NT2/D1 (cell line): ENCODE results near the gene MLLT1.

ENCODE experiments used
- DNase-seq: peaks from one replicate; pipeline ENCODE4 v3.0.0-alpha.2; 2011; ENCODE audit warnings: low read depth, low spot score
- H3K27me3 ChIP-seq: 2 replicates; pipeline ENCODE4 v1.6.0; 2011; ENCODE audit warnings: mild to moderate bottlenecking; ENCODE audit not compliant: insufficient read length, insufficient read depth
- H3K36me3 ChIP-seq: 2 replicates; pipeline ENCODE4 v1.6.1; 2011; ENCODE audit warnings: mild to moderate bottlenecking, low read length, mixed read lengths; ENCODE audit not compliant: insufficient read depth, insufficient read length
- H3K4me1 ChIP-seq: 2 replicates; pipeline ENCODE4 v1.5.1; 2011; ENCODE audit not compliant: insufficient read depth, insufficient read length
- H3K4me3 ChIP-seq: 2 replicates; pipeline ENCODE4 v1.5.1; 2011; ENCODE audit warnings: low read depth; ENCODE audit not compliant: insufficient read length
- H3K9ac ChIP-seq: 2 replicates; pipeline ENCODE4 v1.6.0; 2011; ENCODE audit warnings: low read depth; ENCODE audit not compliant: insufficient read length
- H3K9me3 ChIP-seq: 2 replicates; pipeline ENCODE4 v1.5.1; 2011; ENCODE audit warnings: mild to moderate bottlenecking, low read length; ENCODE audit not compliant: insufficient read depth
- SUZ12 ChIP-seq: IDR thresholded peaks from 2 replicates; pipeline ENCODE4 v1.6.1; 2011; ENCODE audit not compliant: insufficient read length, insufficient read depth; ENCODE audit errors: extremely low read depth
- YY1 ChIP-seq: IDR thresholded peaks from 2 replicates; pipeline ENCODE4 v1.6.1; 2011; ENCODE audit not compliant: insufficient read length, insufficient read depth
- ZNF274 ChIP-seq: IDR thresholded peaks from 2 replicates; pipeline ENCODE4 v1.6.1; 2011; ENCODE audit warnings: mild to moderate bottlenecking, low read depth, low read length

Gene MLLT1

DNA sequence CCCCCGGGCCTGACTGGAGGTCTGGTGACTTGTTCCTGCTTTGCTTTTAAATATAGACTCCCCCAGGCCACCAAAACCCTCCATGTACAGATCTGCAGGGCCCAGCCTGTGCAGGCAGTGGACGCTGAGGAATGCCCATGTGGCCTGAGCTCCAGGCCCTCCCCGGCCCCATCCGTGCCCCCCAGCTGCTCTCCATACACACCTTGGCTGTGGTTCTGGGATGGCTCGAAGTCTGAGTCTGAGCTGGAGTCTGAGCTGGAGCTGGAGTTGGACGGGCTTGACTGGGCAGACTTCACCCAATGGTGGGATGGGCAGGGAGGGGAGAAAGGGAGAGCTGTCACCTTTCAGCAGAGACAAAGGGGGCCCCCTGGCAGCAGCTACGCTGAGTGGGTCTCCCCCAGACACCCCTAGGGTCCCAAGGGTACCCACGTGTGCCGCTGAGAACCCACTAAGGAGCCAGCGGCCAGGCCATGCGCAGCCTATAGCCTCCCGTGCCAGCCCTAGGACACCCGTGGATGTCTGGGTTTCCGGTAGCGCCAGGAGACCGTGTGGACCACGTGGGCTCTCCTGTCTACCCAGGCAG lies 61.9 kb downstream of the MLLT1 start:
- TF ChIP-seq YY1 (no peak), ZNF274 (no peak), SUZ12 (no peak)
- Histone ChIP-seq H3K36me3 (peaks cover 78% of the 10 kb centered on the region), H3K27me3 (no peaks in the 10 kb centered on the region), H3K9me3 (no peaks in the 10 kb centered on the region), H3K4me1 (peaks cover 45% of the 10 kb centered on the region), H3K4me3 (no peak overlapping the region), H3K9ac (peak overlapping the region; percentile 87)
- DNase-seq, result no peak

GRCh38 chr19:6216996-6217751 lies 62.6 kb downstream of the MLLT1 start:
- peaks cover 80% of the 10 kb centered on the region for H3K36me3 ChIP-seq
- no peaks in the 10 kb centered on the region for H3K27me3 ChIP-seq
- no peak for TF ChIP-seq ZNF274
- no peak for TF ChIP-seq YY1
- H3K4me3 ChIP-seq, result peak overlapping the region; percentile 30
- H3K4me1 ChIP-seq, result peaks cover 43% of the 10 kb centered on the region
- DNase-seq, result peak; percentile 95
- H3K9me3 ChIP-seq, result no peaks in the 10 kb centered on the region
- peak overlapping the region; percentile 87 for H3K9ac ChIP-seq

DNA sequence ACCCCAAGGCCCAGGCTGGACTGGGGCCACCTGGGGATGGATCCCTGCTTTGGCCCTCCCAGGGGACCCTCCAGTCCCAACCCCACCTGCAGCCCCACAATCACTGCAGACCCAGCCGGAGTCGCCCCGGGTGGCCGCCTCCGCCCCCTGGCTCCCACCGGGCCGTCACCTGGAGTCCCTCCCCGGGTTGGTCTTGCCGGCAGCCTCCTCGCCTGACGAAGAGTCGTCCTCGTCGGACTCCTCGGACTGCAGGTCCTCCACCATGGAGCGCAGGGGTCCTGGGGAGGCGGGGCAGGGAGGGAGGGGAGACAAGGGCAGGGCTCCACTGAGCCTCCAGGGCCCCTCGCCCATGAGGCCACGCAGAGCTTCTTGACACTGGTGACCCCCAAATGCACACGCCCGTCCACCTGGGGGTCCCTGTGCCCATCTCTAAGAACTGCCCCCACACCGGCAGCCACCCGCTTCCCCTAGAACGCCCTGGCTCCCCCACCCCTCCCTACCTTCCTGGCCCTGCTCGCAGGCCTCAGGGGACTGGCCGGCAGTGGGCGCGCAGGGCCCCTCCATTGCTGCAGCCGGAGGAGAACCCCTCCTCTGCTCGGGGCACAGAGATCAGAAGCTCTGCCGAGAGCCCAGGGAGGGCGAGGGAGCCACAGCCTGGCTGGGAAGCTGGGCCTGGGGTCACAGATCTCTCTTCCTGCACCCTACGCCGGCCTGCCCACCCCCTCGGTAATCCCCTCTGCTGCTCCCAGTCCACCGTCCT lies 63.4 kb downstream of the MLLT1 start:
- Histone ChIP-seq H3K36me3 (peaks cover 80% of the 10 kb centered on the region), H3K27me3 (no peaks in the 10 kb centered on the region), H3K9me3 (no peaks in the 10 kb centered on the region), H3K9ac (peak overlapping the region; percentile 72), H3K4me3 (peak overlapping the region; percentile 30), H3K4me1 (peaks cover 40% of the 10 kb centered on the region)
- TF ChIP-seq YY1 (no peak), SUZ12 (no peak), ZNF274 (no peak)
- DNase-seq, result no peak

GRCh38 chr19:6215701-6216235 lies 64.0 kb downstream of the MLLT1 start:
- Histone ChIP-seq H3K27me3 (no peaks in the 10 kb centered on the region), H3K4me1 (peaks cover 40% of the 10 kb centered on the region), H3K9me3 (no peaks in the 10 kb centered on the region), H3K4me3 (no peak overlapping the region), H3K9ac (peak overlapping the region; percentile 72), H3K36me3 (peaks cover 80% of the 10 kb centered on the region)
- TF ChIP-seq YY1, result no peak
- no peak for TF ChIP-seq ZNF274
- no peak for TF ChIP-seq SUZ12
- DNase-seq, result no peak

DNA sequence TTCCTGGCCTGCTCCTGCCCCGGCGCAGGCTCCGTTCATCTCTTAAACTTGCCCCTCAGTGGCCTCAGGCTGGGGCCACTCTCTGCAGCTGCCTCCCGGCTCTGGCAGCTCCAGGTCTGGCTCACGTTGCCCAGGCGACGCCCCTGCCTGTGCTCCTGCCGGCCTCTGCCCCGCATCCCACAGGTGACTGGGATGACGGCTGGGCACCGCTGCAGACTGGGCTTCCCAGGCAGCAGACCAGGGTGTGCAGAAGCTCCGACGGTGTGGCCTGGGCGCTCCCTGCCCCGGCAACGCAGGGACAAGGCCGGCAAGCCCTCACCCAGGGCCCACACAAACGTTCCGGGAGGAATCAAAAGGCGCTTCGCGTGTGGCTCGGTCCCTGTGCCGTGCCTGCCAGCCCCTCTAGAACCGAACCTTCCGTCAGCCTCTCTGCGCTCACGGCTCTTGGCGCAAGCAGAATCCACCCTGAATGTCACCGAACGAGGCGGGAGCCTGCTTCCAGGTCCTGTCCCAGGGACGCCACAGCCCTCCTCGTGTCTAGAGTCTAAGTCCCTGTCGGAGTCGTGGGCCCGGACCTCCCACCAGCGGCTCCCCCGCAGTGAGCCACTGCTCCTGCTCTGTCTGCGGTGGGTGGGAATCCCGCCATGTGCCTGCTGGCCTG lies 64.8 kb downstream of the MLLT1 start:
- Histone ChIP-seq H3K9me3 (no peaks in the 10 kb centered on the region), H3K9ac (peak overlapping the region; percentile 64), H3K27me3 (no peaks in the 10 kb centered on the region), H3K4me1 (peaks cover 40% of the 10 kb centered on the region), H3K36me3 (peaks cover 79% of the 10 kb centered on the region), H3K4me3 (no peak overlapping the region)
- no peak for DNase-seq
- TF ChIP-seq YY1, result no peak
- TF ChIP-seq ZNF274, result no peak
- TF ChIP-seq SUZ12, result no peak

DNA sequence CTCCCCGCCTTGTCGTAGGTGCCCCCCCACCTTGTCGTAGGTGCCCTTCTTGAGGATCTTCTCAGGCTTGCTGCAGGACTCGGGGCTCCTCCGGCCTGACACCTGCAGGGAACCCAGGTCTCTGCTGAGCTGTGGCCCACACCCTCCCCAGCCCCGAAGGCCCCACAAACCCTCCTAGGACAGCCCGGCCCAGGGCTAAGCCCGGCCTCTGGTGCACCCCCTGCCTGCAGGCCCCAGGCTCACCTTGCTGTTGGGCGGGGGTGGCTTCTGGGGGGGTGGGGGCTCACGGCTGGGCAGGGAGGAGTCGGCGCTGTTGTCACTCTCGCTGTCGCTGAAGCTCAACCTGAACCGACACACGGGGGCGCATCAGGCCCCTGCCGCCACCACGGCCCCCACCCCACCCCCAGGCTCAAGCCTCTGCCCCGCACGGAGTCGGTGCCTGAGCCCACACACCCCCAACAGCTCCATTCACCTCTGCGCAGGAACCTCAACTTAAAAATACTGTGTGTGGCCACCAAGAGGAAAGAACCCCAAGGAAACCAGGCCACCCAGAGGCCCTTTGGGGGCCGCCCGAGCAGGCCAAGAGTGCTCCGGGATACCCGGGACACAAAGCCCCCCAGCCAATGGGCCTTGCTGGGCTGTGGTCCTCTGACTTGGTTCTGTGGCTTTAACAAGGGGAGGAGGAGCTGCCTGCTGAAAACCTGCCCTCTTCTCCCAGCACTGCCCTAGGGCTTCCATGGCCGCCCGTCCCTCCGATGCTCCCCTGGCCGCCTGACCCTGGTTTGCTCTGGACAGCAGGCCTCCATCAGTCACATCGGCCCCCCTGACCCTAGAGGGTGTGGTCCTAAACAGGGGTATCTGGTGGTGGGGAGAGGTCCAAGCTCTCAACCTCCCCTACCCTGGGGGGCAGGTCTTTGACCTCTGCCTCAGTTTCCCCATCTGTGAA lies 65.8 kb downstream of the MLLT1 start:
- Histone ChIP-seq H3K4me1 (peaks cover 40% of the 10 kb centered on the region), H3K27me3 (no peaks in the 10 kb centered on the region), H3K9ac (peak overlapping the region; percentile 24), H3K36me3 (peaks cover 68% of the 10 kb centered on the region), H3K4me3 (no peak overlapping the region), H3K9me3 (no peaks in the 10 kb centered on the region)
- TF ChIP-seq ZNF274 (no peak), SUZ12 (no peak), YY1 (no peak)
- no peak for DNase-seq
